Hepatocyte (in vitro differentiated cells): ENCODE data around the gene PALLD.

Source experiments
- EZH2 ChIP-seq: fragments of 200-600 bp; sonication (generic); IDR thresholded peaks from 2 replicates; pipeline ENCODE4 v1.6.1; 2016; ENCODE audit warnings: antibody characterized with exemption, mild to moderate bottlenecking, borderline replicate concordance
- EZH2phosphoT487 ChIP-seq: fragments of 200-600 bp; sonication (generic); IDR thresholded peaks from one replicate; pipeline ENCODE4 v1.6.1; 2018; ENCODE audit warnings: antibody characterized with exemption, mild to moderate bottlenecking, low read depth, moderate library complexity; ENCODE audit not compliant: unreplicated experiment, severe bottlenecking
- TF ChIP-seq, protein P1 (sequence below): fragments of 200-600 bp; sonication (generic); IDR thresholded peaks from 2 replicates; pipeline ENCODE4 v1.5.1; 2016; ENCODE audit warnings: antibody characterized with exemption, mild to moderate bottlenecking; ENCODE audit not compliant: poor library complexity

- TF ChIP-seq, protein P1, sequence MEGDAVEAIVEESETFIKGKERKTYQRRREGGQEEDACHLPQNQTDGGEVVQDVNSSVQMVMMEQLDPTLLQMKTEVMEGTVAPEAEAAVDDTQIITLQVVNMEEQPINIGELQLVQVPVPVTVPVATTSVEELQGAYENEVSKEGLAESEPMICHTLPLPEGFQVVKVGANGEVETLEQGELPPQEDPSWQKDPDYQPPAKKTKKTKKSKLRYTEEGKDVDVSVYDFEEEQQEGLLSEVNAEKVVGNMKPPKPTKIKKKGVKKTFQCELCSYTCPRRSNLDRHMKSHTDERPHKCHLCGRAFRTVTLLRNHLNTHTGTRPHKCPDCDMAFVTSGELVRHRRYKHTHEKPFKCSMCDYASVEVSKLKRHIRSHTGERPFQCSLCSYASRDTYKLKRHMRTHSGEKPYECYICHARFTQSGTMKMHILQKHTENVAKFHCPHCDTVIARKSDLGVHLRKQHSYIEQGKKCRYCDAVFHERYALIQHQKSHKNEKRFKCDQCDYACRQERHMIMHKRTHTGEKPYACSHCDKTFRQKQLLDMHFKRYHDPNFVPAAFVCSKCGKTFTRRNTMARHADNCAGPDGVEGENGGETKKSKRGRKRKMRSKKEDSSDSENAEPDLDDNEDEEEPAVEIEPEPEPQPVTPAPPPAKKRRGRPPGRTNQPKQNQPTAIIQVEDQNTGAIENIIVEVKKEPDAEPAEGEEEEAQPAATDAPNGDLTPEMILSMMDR = no peak
- TF ChIP-seq EZH2 (no peak), EZH2phosphoT487 (no peak)
Observed at GRCh38 chr4:168683595-168683994, 186.7 kb downstream of the PALLD start.
